Right lobe of liver (tissue), 4 donors: Measurements from ENCODE around the gene EHD3.

Experiments used
- POLR2A ChIP-seq: fragments of 450-650 bp; IDR thresholded peaks from one replicate; pipeline ENCODE4 v1.6.1; 2017; ENCODE audit warnings: antibody characterized with exemption, mild to moderate bottlenecking
- TF ChIP-seq, protein P1 (sequence below), 4 donors: fragments of 200-600 bp in 3 of 4; fragments of 450-650 bp in 1 of 4; IDR thresholded peaks; one replicate each; pipeline versions ENCODE4 v1.5.1 to v1.8.0; 2016 to 2022; ENCODE audit warnings: antibody characterized with exemption in 4 of 4, mild to moderate bottlenecking in 2 of 4
- donor health status: DM: no; HTN: no; CAD: no.
- donor health status: DM: no; HTN: no; CAD: no.
- donor health status: DM: no; HTN: yes; CAD: no.

- TF ChIP-seq, protein P1, sequence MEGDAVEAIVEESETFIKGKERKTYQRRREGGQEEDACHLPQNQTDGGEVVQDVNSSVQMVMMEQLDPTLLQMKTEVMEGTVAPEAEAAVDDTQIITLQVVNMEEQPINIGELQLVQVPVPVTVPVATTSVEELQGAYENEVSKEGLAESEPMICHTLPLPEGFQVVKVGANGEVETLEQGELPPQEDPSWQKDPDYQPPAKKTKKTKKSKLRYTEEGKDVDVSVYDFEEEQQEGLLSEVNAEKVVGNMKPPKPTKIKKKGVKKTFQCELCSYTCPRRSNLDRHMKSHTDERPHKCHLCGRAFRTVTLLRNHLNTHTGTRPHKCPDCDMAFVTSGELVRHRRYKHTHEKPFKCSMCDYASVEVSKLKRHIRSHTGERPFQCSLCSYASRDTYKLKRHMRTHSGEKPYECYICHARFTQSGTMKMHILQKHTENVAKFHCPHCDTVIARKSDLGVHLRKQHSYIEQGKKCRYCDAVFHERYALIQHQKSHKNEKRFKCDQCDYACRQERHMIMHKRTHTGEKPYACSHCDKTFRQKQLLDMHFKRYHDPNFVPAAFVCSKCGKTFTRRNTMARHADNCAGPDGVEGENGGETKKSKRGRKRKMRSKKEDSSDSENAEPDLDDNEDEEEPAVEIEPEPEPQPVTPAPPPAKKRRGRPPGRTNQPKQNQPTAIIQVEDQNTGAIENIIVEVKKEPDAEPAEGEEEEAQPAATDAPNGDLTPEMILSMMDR (IDR thresholded peaks at IDR 0.05) = no peak
- TF ChIP-seq POLR2A = no peak
Measured at GRCh38 chr2:31190188-31190587, 43.8 kb upstream of the EHD3 start.
